H1 (cell line): ENCODE data around the gene FOSL2. TPM values are rescaled to one million over a fixed set of nuclear protein-coding genes. Genes with fewer than 3 reads are reported as not detected.

ENCODE experiments used
- NRF1 ChIP-seq: IDR thresholded peaks from 2 replicates; pipeline ENCODE4 v1.6.1; 2011; ENCODE audit warnings: mild to moderate bottlenecking, low read depth, low read length, improper control_type of control experiment
- polyA plus RNA-seq, 7 experiments: library from polyadenylated mRNA; depleted of rRNA in 3 of 7; stranded (reverse) in 5 of 7; unstranded in 2 of 7; fragments of >200 nt in 5 of 7; fragments of 200-250 nt in 2 of 7; gene quantifications; 1 replicate in 5 of 7; 2 replicates in 1 of 7; 4 replicates in 1 of 7; pipeline versions ENCODE4 v1.2.1 to v1.2.3, GENCODE V29; 2011 to 2013; ENCODE audit warnings: missing spikeins in 2 of 7, mixed read lengths in 2 of 7
- total RNA-seq: library from RNA; stranded (reverse); fragmentation: NEBNext Ultra II Directional; extraction: Animal tissue kit (Norgen Biotek cat#: 25700); gene quantifications from 2 replicates; pipeline ENCODE4 v1.2.1, GENCODE V29; 2021

FOSL2 gene
- total and polyA plus RNA-seq, 2 of the 8 experiments (the other 6 are each of a cell fraction or from before 2014, with no cell fraction given), result 1.5 to 4.5 TPM

DNA sequence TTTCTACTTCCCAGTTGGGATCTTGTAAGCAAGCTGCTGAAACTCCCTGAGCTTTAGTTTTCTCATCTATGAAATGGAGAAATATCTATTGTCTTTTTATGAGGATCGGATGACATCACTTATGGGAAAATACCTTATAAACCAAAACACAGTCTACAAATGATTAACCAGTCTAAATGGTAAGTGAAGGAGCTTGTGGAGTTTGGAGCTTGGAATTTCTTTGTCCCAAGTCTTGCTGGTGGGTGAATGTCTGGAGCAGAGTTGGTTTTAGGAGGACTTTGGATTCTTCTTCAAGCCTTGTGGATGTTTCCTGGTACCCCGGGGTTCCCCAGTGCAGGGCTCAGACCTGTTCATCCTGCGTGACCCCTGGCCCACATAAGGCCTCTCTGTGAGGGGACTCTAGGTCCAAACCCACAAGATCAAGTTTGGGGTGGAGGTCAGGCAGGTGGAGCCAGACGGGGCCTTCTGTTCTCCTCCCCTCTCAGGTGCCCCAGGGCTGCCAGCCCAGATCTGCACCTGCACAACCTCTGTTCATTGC, 43.2 kb downstream of the FOSL2 start (continued):
- no peak for TF ChIP-seq NRF1
